WTC11 (cell line): ENCODE data around the gene KANSL1L.
"Not testable (repeated sequence)": the region's sequence is repeated elsewhere in the genome, so short reads cannot be mapped to it uniquely, and the experiment has no call there.

Experiments
- ATF2 ChIP-seq: sonication (generic); formaldehyde crosslinking; IDR thresholded peaks from 2 replicates; pipeline ENCODE4 v1.8.1; 2022; ENCODE audit warnings: low read depth, missing genetic modification reagents, borderline replicate concordance
- CTCF ChIP-seq: fragments of 200-600 bp; IDR thresholded peaks from 2 replicates; pipeline ENCODE4 v1.8.0; 2022; ENCODE audit warnings: antibody characterized with exemption
- EMX1 ChIP-seq: fragments of 250-450 bp; sonication (Bioruptor Pico); IDR thresholded peaks from 2 replicates; pipeline ENCODE4 v1.8.0; 2021; ENCODE audit warnings: mild to moderate bottlenecking
- FOXJ3 ChIP-seq: sonication (generic); formaldehyde crosslinking; IDR thresholded peaks from 2 replicates; pipeline ENCODE4 v1.9.0; 2021; ENCODE audit warnings: missing genetic modification reagents, mild to moderate bottlenecking, borderline replicate concordance
- TCF7 ChIP-seq: sonication (generic); formaldehyde crosslinking; IDR thresholded peaks from 2 replicates; pipeline ENCODE4 v1.8.0; 2022; ENCODE audit warnings: mild to moderate bottlenecking, low read depth, missing genetic modification reagents, moderate library complexity
- TF ChIP-seq, protein P1 (sequence below): fragments of 250-450 bp; sonication (Bioruptor Pico); IDR thresholded peaks from 2 replicates; pipeline ENCODE4 v1.9.0; 2021; ENCODE audit warnings: mild to moderate bottlenecking

DNA sequence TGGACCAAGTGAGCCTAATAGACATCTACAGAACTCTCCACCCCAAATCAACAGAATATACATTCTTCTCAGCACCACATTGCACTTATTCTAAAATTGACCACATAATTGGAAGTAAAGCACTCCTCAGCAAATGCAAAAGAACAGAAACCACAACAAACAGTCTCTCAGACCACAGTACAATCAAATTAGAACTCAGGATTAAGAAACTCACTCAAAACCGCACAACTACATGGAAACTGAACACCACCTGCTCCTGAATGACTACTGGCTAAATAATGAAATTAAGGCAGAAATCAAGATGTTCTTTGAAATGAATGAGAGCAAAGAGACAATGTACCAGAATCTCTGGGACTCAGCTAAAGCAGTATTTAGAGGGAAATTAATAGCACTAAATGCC is 12.7 kb upstream of the KANSL1L start:
- TF ChIP-seq CTCF; EMX1 (CRISPR knock-in tag); FOXJ3 (CRISPR knock-in tag); TCF7 (CRISPR knock-in tag); ATF2 (CRISPR knock-in tag): not testable (repeated sequence)
- TF ChIP-seq, protein P1, sequence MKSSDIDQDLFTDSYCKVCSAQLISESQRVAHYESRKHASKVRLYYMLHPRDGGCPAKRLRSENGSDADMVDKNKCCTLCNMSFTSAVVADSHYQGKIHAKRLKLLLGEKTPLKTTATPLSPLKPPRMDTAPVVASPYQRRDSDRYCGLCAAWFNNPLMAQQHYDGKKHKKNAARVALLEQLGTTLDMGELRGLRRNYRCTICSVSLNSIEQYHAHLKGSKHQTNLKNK = not testable (repeated sequence)
